ENCODE results near the gene KCNJ12. TPM values are rescaled to one million over a fixed set of nuclear protein-coding genes. Genes with fewer than 3 reads are reported as not detected.
"Not testable (repeated sequence)": the region's sequence is repeated elsewhere in the genome, so short reads cannot be mapped to it uniquely, and the experiment has no call there.

KCNJ12 gene
- total RNA-seq (under 1 TPM in 1 of 2 experiments, not detected in 1; 0.11 TPM), total RNA-seq (0 to 0.92 (median 0.12) reads per million in 172 experiments)
- polyA plus RNA-seq (2013, experiment 1 of 2), result 0.01 TPM
- 0.29 TPM for polyA plus RNA-seq (2013, experiment 2 of 2)

DNA sequence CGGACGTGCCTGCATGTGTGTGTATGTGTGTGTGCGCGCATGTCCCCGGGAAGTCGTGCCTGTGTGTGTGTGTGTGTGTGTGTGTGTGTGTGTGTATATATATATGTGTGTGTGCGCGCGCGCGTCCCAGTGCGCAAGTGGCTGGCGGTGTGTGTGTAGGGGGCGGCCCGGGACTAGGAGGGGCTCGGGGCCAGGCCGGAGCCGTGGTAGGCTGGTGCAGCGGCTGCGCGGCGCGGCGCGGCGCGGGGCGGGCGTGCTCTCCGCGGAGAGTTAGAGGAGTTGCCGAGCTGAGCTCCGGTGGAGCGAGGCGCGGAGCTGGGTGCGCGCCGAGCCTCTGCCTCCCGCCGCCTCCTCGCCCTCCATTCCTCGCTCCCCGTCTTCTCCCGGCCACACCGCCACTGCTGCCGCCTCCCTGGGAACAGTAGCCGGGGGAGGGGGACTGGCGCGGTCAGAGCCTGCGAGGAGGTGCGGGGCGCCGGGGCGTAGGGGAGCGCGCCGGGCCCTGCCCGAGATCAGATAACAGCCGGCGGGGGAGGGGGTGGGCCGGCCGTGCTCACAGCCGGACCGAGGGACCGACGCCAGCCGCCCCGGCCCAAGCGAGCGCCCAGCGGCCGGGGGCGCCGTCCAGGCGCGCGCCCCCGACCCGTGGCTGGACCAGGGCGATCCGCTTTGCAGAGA, at the start of gene KCNJ12:
KCNJ12 (plus strand) TSS at position 277 of the 678 bp plus-strand sequence. CDS start 38,986 bp downstream, outside the sequence.
- Mint-ChIP-seq H3K27ac (no peak within 1 kb of the TSS), H3K36me3 (ENCODE audit: low read depth) (no peaks in the 10 kb centered on the region), H3K4me3 (peak within 1 kb of the TSS; percentile 25), H3K9me3 (no peaks in the 10 kb centered on the region), H3K4me1 (ENCODE audit: low read depth) (peaks cover 5% of the 10 kb centered on the region), H3K27me3 (peaks cover 42% of the 10 kb centered on the region)
- Histone ChIP-seq H3K4me1 (ENCODE audit: insufficient read depth, low read length) (peaks cover 11% of the 10 kb centered on the region), H3K27me3 (ENCODE audit: control insufficient read depth in 1 of 2, insufficient read depth in 2 of 2, low read length in 2 of 2) (peaks cover 29 to 43% of the 10 kb centered on the region in 2 experiments), H3K36me3 (ENCODE audit: insufficient read depth, low read length) (no peaks in the 10 kb centered on the region), H3K27ac (ENCODE audit: low read depth in 1 of 2, low read length in 2 of 2) (no peak within 1 kb of the TSS), H3K4me3 (ENCODE audit: low read length) (peak within 1 kb of the TSS; percentile 2), H3K9me3 (ENCODE audit: control insufficient read depth in 1 of 2, insufficient read depth in 1 of 2, low read length in 2 of 2) (peaks cover 0 to 13% of the 10 kb centered on the region in 2 experiments)
- ChIA-PET POLR2A (no interaction called here), CTCF (no interaction called here)
- no peak for ATAC-seq (ENCODE audit: poor library complexity)
- TF ChIP-seq, protein P1, sequence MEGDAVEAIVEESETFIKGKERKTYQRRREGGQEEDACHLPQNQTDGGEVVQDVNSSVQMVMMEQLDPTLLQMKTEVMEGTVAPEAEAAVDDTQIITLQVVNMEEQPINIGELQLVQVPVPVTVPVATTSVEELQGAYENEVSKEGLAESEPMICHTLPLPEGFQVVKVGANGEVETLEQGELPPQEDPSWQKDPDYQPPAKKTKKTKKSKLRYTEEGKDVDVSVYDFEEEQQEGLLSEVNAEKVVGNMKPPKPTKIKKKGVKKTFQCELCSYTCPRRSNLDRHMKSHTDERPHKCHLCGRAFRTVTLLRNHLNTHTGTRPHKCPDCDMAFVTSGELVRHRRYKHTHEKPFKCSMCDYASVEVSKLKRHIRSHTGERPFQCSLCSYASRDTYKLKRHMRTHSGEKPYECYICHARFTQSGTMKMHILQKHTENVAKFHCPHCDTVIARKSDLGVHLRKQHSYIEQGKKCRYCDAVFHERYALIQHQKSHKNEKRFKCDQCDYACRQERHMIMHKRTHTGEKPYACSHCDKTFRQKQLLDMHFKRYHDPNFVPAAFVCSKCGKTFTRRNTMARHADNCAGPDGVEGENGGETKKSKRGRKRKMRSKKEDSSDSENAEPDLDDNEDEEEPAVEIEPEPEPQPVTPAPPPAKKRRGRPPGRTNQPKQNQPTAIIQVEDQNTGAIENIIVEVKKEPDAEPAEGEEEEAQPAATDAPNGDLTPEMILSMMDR (IDR thresholded peaks at IDR 0.05), result no peak
- no peak for DNase-seq
- intact Hi-C loops (cut with DNase I, micrococcal nuclease), result no loop called here

DNA sequence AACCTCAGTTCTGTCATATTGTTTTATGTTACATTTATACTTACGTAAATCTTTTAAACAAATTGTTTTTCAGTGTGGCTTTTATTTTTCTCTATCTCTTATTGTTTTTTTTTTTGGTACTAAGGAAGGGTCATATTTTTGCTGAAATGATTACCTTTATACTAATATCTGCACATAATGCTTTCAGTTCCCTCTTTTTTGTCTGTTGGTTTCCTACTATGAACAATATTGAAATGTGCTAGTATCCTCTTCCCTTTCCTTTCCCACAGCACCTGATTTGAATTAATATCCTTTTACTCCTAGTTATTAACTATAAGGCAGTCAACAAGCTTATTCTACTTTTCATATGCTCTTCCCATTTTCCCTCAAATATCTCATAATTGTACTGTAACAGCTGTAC, 48.2 kb upstream of the KCNJ12 start:
- H3K4me3 Mint-ChIP-seq; H3K4me1 ChIP-seq (ENCODE audit: insufficient read depth, low read length); H3K9me3 Mint-ChIP-seq; H3K4me3 ChIP-seq (ENCODE audit: low read length); H3K27me3 Mint-ChIP-seq; H3K4me1 Mint-ChIP-seq (ENCODE audit: low read depth); ATAC-seq (ENCODE audit: poor library complexity); H3K36me3 ChIP-seq (ENCODE audit: insufficient read depth, low read length); CTCF ChIA-PET; H3K27me3 ChIP-seq (ENCODE audit: control insufficient read depth in 1 of 2, insufficient read depth in 2 of 2, low read length in 2 of 2); DNase-seq; H3K27ac ChIP-seq (ENCODE audit: low read depth in 1 of 2, low read length in 2 of 2); POLR2A ChIA-PET; H3K36me3 Mint-ChIP-seq (ENCODE audit: low read depth); H3K27ac Mint-ChIP-seq: not testable (repeated sequence)
- H3K9me3 ChIP-seq (ENCODE audit: control insufficient read depth in 1 of 2, insufficient read depth in 1 of 2, low read length in 2 of 2), result peaks cover 0 to 13% of the 10 kb centered on the region in 2 experiments
- intact Hi-C loops (cut with DNase I, micrococcal nuclease), result loop anchor here in 1 of 2 experiments (10.0 kb wide), 2 partner anchors 113 to 283 kb away; partner anchors contain the start of genes TMEM11 and USP22

DNA sequence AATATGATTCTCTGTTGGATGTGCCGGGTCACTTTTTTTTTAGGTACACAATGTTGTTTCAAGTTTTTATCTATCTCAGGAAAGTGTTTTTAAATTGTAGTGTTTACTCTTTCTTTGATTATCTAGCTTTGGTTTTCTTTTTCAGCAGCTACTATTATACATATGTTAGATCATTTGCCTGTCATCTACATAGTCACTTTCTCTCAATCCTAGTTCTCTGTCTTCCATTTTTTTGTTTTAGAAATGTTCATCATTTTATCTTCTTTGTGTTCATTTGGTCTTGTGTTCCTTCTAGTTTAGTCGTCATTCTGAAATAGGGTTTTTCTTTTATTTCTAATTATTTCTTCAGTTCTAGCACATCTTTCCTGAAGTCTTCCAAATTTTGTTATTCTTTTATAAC, 47.4 kb upstream of the KCNJ12 start:
- POLR2A ChIA-PET, result not testable (repeated sequence)

DNA sequence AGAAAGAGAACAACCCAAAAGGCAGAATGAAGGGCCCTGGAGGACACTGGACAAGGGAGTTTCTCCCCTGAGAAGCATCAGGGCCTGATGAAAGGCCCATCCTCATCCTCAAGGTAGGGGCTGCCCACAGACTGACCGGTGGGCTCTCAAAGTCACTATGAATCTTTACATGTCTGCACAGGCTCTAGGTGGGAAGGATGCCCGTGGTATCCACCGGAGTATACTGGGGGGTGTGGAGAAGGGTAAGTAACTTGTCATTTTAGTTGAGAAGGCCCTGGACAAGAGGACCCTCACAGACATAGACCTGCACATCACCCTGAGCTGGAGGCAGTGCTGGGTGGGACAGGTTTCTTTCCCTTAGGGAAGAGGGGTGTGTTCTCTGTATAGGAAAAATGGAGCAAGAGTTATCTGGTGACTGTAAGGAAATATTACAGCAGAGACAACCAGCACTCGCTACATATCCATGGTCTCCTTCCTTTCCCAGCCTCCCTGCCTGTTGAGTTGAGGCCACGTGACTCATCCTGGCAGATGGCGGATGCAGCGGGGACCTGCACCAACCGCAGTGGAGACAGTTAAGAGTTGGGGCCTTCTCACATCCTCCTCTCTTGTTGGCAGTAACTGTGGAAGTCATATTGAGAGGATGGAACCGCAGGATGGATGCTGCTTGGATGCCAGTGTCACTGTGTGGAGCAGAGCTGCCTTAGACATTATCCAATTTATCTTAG, 45.6 kb upstream of the KCNJ12 start:
- Mint-ChIP-seq H3K36me3 (ENCODE audit: low read depth) (no peaks in the 10 kb centered on the region), H3K4me3 (no peak overlapping the region), H3K9me3 (peaks cover 4% of the 10 kb centered on the region), H3K27me3 (no peaks in the 10 kb centered on the region), H3K4me1 (ENCODE audit: low read depth) (no peaks in the 10 kb centered on the region), H3K27ac (no peak overlapping the region)
- CTCF ChIA-PET, result no interaction called here
- ATAC-seq (ENCODE audit: poor library complexity) (no peak), DNase-seq (peak in 2 of 14 experiments; percentile 3 to 26)
- TF ChIP-seq, protein P1 (IDR thresholded peaks at IDR 0.05), result no peak
- no peaks in the 10 kb centered on the region for H3K36me3 ChIP-seq (ENCODE audit: insufficient read depth, low read length)
- no peaks in the 10 kb centered on the region for H3K4me1 ChIP-seq (ENCODE audit: insufficient read depth, low read length)
- intact Hi-C loops (cut with DNase I, micrococcal nuclease), result no loop called here
- no peaks in the 10 kb centered on the region for H3K27me3 ChIP-seq (ENCODE audit: control insufficient read depth in 1 of 2, insufficient read depth in 2 of 2, low read length in 2 of 2)
- POLR2A ChIA-PET, result no interaction called here
- peaks cover 0 to 10% of the 10 kb centered on the region in 2 experiments for H3K9me3 ChIP-seq (ENCODE audit: control insufficient read depth in 1 of 2, insufficient read depth in 1 of 2, low read length in 2 of 2)
- H3K4me3 ChIP-seq (ENCODE audit: low read length), result no peak overlapping the region
- no peak overlapping the region for H3K27ac ChIP-seq (ENCODE audit: low read depth in 1 of 2, low read length in 2 of 2)

More for the DNA sequence above, 47.4 kb upstream of the KCNJ12 start:
- CTCF ChIA-PET; H3K4me1 Mint-ChIP-seq (ENCODE audit: low read depth); H3K4me1 ChIP-seq (ENCODE audit: insufficient read depth, low read length); DNase-seq; H3K36me3 Mint-ChIP-seq (ENCODE audit: low read depth); H3K36me3 ChIP-seq (ENCODE audit: insufficient read depth, low read length); H3K4me3 ChIP-seq (ENCODE audit: low read length); H3K9me3 Mint-ChIP-seq; H3K4me3 Mint-ChIP-seq; H3K27me3 Mint-ChIP-seq; ATAC-seq (ENCODE audit: poor library complexity); H3K27ac ChIP-seq (ENCODE audit: low read depth in 1 of 2, low read length in 2 of 2); H3K27ac Mint-ChIP-seq; H3K27me3 ChIP-seq (ENCODE audit: control insufficient read depth in 1 of 2, insufficient read depth in 2 of 2, low read length in 2 of 2): not testable (repeated sequence)
- H3K9me3 ChIP-seq (ENCODE audit: control insufficient read depth in 1 of 2, insufficient read depth in 1 of 2, low read length in 2 of 2), result peaks cover 0 to 11% of the 10 kb centered on the region in 2 experiments
- intact Hi-C loops (cut with DNase I, micrococcal nuclease), result loop anchor here in 1 of 2 experiments (10.0 kb wide), 2 partner anchors 114 to 284 kb away; partner anchors contain the start of genes TMEM11 and USP22

DNA sequence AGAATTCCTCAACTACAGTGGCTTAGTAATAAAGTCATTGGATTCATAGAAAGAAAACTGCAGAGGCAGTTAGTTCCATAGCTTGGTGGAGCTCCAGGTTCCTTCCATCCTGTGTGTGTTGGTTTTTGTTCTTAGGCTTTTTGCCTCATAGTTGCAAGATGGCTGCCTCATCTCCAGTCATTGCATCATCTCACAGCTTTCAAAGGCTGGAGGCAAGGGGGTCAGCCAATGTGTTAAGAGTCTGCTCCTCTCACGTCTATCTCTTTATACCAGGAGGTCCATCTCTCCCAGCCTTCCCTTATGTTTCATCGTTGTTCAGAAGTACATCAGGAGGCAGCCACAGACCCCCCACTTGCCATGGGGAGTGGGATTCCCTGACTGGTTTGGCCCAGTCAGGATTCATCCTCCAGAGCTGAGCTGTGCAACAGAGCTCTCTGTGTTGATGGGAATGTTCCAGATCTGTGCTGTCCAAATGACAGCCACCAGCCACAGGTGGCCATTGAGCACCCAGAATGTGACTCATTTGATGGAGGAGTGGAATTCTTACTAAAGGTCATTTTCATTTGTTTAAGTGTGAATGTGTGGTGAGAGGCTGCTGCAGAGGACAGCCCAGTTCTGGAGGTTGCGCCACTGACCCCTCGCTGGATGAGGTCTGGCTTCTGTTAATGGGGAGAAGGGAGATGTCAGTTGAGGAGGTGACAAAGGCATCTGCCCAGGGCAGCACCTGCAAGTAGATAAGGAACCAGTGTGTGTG, 39.4 kb upstream of the KCNJ12 start:
- H3K9me3 Mint-ChIP-seq; POLR2A ChIA-PET; intact Hi-C loops (cut with DNase I, micrococcal nuclease); H3K27ac Mint-ChIP-seq; DNase-seq; H3K4me3 ChIP-seq (ENCODE audit: low read length); H3K36me3 ChIP-seq (ENCODE audit: insufficient read depth, low read length); H3K4me1 Mint-ChIP-seq (ENCODE audit: low read depth); ATAC-seq (ENCODE audit: poor library complexity); H3K27me3 ChIP-seq (ENCODE audit: control insufficient read depth in 1 of 2, insufficient read depth in 2 of 2, low read length in 2 of 2); H3K36me3 Mint-ChIP-seq (ENCODE audit: low read depth); H3K4me3 Mint-ChIP-seq; H3K27me3 Mint-ChIP-seq; CTCF ChIA-PET; H3K4me1 ChIP-seq (ENCODE audit: insufficient read depth, low read length); H3K27ac ChIP-seq (ENCODE audit: low read depth in 1 of 2, low read length in 2 of 2): not testable (repeated sequence)
- H3K9me3 ChIP-seq (ENCODE audit: control insufficient read depth in 1 of 2, insufficient read depth in 1 of 2, low read length in 2 of 2), result peaks cover 0 to 21% of the 10 kb centered on the region in 2 experiments
